Activated CD4-positive, alpha-beta T cell treated with anti-CD3 and anti-CD28 coated beads for 36 hours (primary cell): ENCODE data around the gene PTCHD4. TPM values are rescaled to one million over a fixed set of nuclear protein-coding genes. Genes with fewer than 3 reads are reported as not detected.

Source experiments
- ATAC-seq: fragments of 200-7000 bp; cut with Tn5 transposase; one replicate; pipeline ENCODE4 v1.10.0; 2021; ENCODE audit warnings: mild to moderate bottlenecking, moderate library complexity
- CTCF ChIA-PET: fragments of 350-600 bp; sonication (Branson Sonifier 250); formaldehyde crosslinking; loops from one replicate; lab custom pipeline; 2021; ENCODE audit warnings: antibody characterized with exemption; lab: Charles Lee
- POLR2A ChIA-PET: fragments of 350-600 bp; sonication (Branson Sonifier 250); formaldehyde crosslinking; loops from one replicate; lab custom pipeline; 2021; ENCODE audit warnings: antibody characterized with exemption, inconsistent platforms; lab: Charles Lee
- DNase-seq: peaks from one replicate; pipeline ENCODE4 v3.0.0-alpha.2; 2020
- H3K27ac Mint-ChIP-seq: one replicate; pipeline ENCODE4 v1.8.0; 2021; ENCODE audit warnings: mixed read lengths
- H3K27me3 Mint-ChIP-seq: one replicate; pipeline ENCODE4 v1.8.0; 2021; ENCODE audit warnings: mixed read lengths
- H3K36me3 Mint-ChIP-seq: one replicate; pipeline ENCODE4 v1.8.0; 2021; ENCODE audit warnings: low read depth, mixed read lengths
- H3K4me1 Mint-ChIP-seq: one replicate; pipeline ENCODE4 v1.8.0; 2021; ENCODE audit warnings: mixed read lengths
- H3K4me3 Mint-ChIP-seq: one replicate; pipeline ENCODE4 v1.8.0; 2021; ENCODE audit warnings: mild to moderate bottlenecking, moderate library complexity, mixed read lengths
- H3K9me3 Mint-ChIP-seq: one replicate; pipeline ENCODE4 v1.8.0; 2021; ENCODE audit warnings: low read depth, mixed read lengths
- intact Hi-C, 2 experiments: fragments of 100-400 bp; cut with DNase I in 1 of 2; cut with micrococcal nuclease in 1 of 2; formaldehyde crosslinking; loops; one replicate each; pipeline versions ENCODE4 v1.14.2 to v1.15.1; 2022 to 2024; cut with DNase I, micrococcal nuclease
- total RNA-seq, 2 experiments: library from RNA; stranded (reverse); gene quantifications; one replicate each; pipeline ENCODE4 v1.2.3, GENCODE V29; 2021

The PTCHD4 gene
- total RNA-seq, 2 experiments from 2014 or later: not detected

GRCh38 chr6:48098923-48099322 lies 12.1 kb downstream of the PTCHD4 start:
- CTCF ChIA-PET: no interaction called here
- Mint-ChIP-seq H3K9me3 (no peaks in the 10 kb centered on the region), H3K36me3 (no peaks in the 10 kb centered on the region), H3K4me1 (no peaks in the 10 kb centered on the region), H3K4me3 (no peak overlapping the region), H3K27me3 (peaks cover 8% of the 10 kb centered on the region), H3K27ac (no peak overlapping the region)
- ATAC-seq (no peak), DNase-seq (no peak)
- intact Hi-C loops: no loop called here
- POLR2A ChIA-PET: no interaction called here

GRCh38 chr6:48092550-48093217 lies 18.3 kb downstream of the PTCHD4 start:
- Mint-ChIP-seq H3K27ac (no peak overlapping the region), H3K9me3 (no peaks in the 10 kb centered on the region), H3K27me3 (peaks cover 8% of the 10 kb centered on the region), H3K4me3 (no peak overlapping the region), H3K36me3 (no peaks in the 10 kb centered on the region), H3K4me1 (no peaks in the 10 kb centered on the region)
- intact Hi-C loops: no loop called here
- ChIA-PET CTCF (no interaction called here), POLR2A (no interaction called here)
- ATAC-seq: no peak
- DNase-seq: no peak

GRCh38 chr6:48090546-48090945 lies 20.5 kb downstream of the PTCHD4 start:
- Mint-ChIP-seq H3K4me1 (no peaks in the 10 kb centered on the region), H3K27me3 (peaks cover 8% of the 10 kb centered on the region), H3K36me3 (no peaks in the 10 kb centered on the region), H3K27ac (no peak overlapping the region), H3K9me3 (no peaks in the 10 kb centered on the region), H3K4me3 (no peak overlapping the region)
- CTCF ChIA-PET: no interaction called here
- intact Hi-C loops: no loop called here
- ATAC-seq (no peak), DNase-seq (no peak)
- POLR2A ChIA-PET: no interaction called here

- H3K4me3 Mint-ChIP-seq: no peak overlapping the region
- DNase-seq (no peak), ATAC-seq (no peak)
- CTCF ChIA-PET: interaction anchor here (0.6 kb wide), 1 partner anchor 521 kb away, joined by 3 read pairs; no protein-coding TSS in a partner anchor
- no peak overlapping the region for H3K27ac Mint-ChIP-seq
- no peaks in the 10 kb centered on the region for H3K27me3 Mint-ChIP-seq
- intact Hi-C loops: no loop called here
- H3K4me1 Mint-ChIP-seq: no peaks in the 10 kb centered on the region
- H3K36me3 Mint-ChIP-seq: no peaks in the 10 kb centered on the region
- POLR2A ChIA-PET: no interaction called here
- H3K9me3 Mint-ChIP-seq: no peaks in the 10 kb centered on the region
Measured at GRCh38 chr6:48087448-48087847, 23.5 kb downstream of the PTCHD4 start.

- Mint-ChIP-seq H3K27ac (no peak overlapping the region), H3K27me3 (no peaks in the 10 kb centered on the region), H3K36me3 (no peaks in the 10 kb centered on the region), H3K4me1 (no peaks in the 10 kb centered on the region), H3K9me3 (no peaks in the 10 kb centered on the region), H3K4me3 (no peak overlapping the region)
- DNase-seq (no peak), ATAC-seq (no peak)
- intact Hi-C loops: no loop called here
- CTCF ChIA-PET: no interaction called here
- POLR2A ChIA-PET: no interaction called here
Measured at GRCh38 chr6:48086187-48086586, 24.8 kb downstream of the PTCHD4 start.

- CTCF ChIA-PET: interaction anchor here (0.7 kb wide), 1 partner anchor 89 kb away, joined by 9 read pairs; no protein-coding TSS in a partner anchor
- DNase-seq: no peak
- no peak for ATAC-seq
- Mint-ChIP-seq H3K36me3 (no peaks in the 10 kb centered on the region), H3K4me1 (no peaks in the 10 kb centered on the region), H3K4me3 (no peak overlapping the region), H3K9me3 (no peaks in the 10 kb centered on the region), H3K27ac (no peak overlapping the region), H3K27me3 (no peaks in the 10 kb centered on the region)
- intact Hi-C loops: no loop called here
- POLR2A ChIA-PET: no interaction called here
Measured at GRCh38 chr6:48085131-48085741, 25.8 kb downstream of the PTCHD4 start.

GRCh38 chr6:48084201-48084600 lies 26.8 kb downstream of the PTCHD4 start:
- Mint-ChIP-seq H3K27ac (no peak overlapping the region), H3K36me3 (no peaks in the 10 kb centered on the region), H3K27me3 (no peaks in the 10 kb centered on the region), H3K4me3 (no peak overlapping the region), H3K9me3 (no peaks in the 10 kb centered on the region), H3K4me1 (no peaks in the 10 kb centered on the region)
- intact Hi-C loops: no loop called here
- CTCF ChIA-PET: no interaction called here
- ATAC-seq: no peak
- POLR2A ChIA-PET: no interaction called here
- DNase-seq: no peak

GRCh38 chr6:48080227-48081009 lies 30.6 kb downstream of the PTCHD4 start:
- POLR2A ChIA-PET: no interaction called here
- Mint-ChIP-seq H3K27ac (no peak overlapping the region), H3K4me3 (no peak overlapping the region), H3K4me1 (no peaks in the 10 kb centered on the region), H3K9me3 (no peaks in the 10 kb centered on the region), H3K36me3 (no peaks in the 10 kb centered on the region), H3K27me3 (peaks cover 2% of the 10 kb centered on the region)
- CTCF ChIA-PET: no interaction called here
- DNase-seq (no peak), ATAC-seq (no peak)
- intact Hi-C loops: no loop called here

- no peaks in the 10 kb centered on the region for H3K9me3 Mint-ChIP-seq
- no peak for DNase-seq
- H3K36me3 Mint-ChIP-seq: no peaks in the 10 kb centered on the region
- no peak for ATAC-seq
- H3K27ac Mint-ChIP-seq: no peak overlapping the region
- CTCF ChIA-PET: no interaction called here
- intact Hi-C loops: no loop called here
- H3K27me3 Mint-ChIP-seq: peaks cover 3% of the 10 kb centered on the region
- H3K4me1 Mint-ChIP-seq: no peaks in the 10 kb centered on the region
- POLR2A ChIA-PET: no interaction called here
- no peak overlapping the region for H3K4me3 Mint-ChIP-seq
Measured at GRCh38 chr6:48078120-48078519, 32.9 kb downstream of the PTCHD4 start.

- no peak overlapping the region for H3K27ac Mint-ChIP-seq
- ChIA-PET POLR2A (no interaction called here), CTCF (no interaction called here)
- ATAC-seq: no peak
- DNase-seq: no peak
- H3K9me3 Mint-ChIP-seq: no peaks in the 10 kb centered on the region
- no peak overlapping the region for H3K4me3 Mint-ChIP-seq
- peaks cover 10% of the 10 kb centered on the region for H3K27me3 Mint-ChIP-seq
- H3K4me1 Mint-ChIP-seq: no peaks in the 10 kb centered on the region
- intact Hi-C loops: no loop called here
- no peaks in the 10 kb centered on the region for H3K36me3 Mint-ChIP-seq
Measured at GRCh38 chr6:48075181-48075580, 35.8 kb downstream of the PTCHD4 start.

- POLR2A ChIA-PET: no interaction called here
- no peaks in the 10 kb centered on the region for H3K9me3 Mint-ChIP-seq
- CTCF ChIA-PET: no interaction called here
- H3K36me3 Mint-ChIP-seq: no peaks in the 10 kb centered on the region
- intact Hi-C loops: no loop called here
- H3K27me3 Mint-ChIP-seq: peaks cover 17% of the 10 kb centered on the region
- H3K4me1 Mint-ChIP-seq: no peaks in the 10 kb centered on the region
- ATAC-seq (no peak), DNase-seq (no peak)
- H3K27ac Mint-ChIP-seq: no peak overlapping the region
- no peak overlapping the region for H3K4me3 Mint-ChIP-seq
Measured at GRCh38 chr6:48073976-48074767, 36.8 kb downstream of the PTCHD4 start.
